Measurements from ENCODE around the gene ETS2. TPM values are rescaled to one million over a fixed set of nuclear protein-coding genes. Genes with fewer than 3 reads are reported as not detected.

Gene ETS2
- total and polyA plus RNA-seq, 10 of the 15 experiments (the other 5 are each of a cell fraction or from before 2014, with no cell fraction given) = 0.52 to 8.6 (median 3.8) TPM

DNA sequence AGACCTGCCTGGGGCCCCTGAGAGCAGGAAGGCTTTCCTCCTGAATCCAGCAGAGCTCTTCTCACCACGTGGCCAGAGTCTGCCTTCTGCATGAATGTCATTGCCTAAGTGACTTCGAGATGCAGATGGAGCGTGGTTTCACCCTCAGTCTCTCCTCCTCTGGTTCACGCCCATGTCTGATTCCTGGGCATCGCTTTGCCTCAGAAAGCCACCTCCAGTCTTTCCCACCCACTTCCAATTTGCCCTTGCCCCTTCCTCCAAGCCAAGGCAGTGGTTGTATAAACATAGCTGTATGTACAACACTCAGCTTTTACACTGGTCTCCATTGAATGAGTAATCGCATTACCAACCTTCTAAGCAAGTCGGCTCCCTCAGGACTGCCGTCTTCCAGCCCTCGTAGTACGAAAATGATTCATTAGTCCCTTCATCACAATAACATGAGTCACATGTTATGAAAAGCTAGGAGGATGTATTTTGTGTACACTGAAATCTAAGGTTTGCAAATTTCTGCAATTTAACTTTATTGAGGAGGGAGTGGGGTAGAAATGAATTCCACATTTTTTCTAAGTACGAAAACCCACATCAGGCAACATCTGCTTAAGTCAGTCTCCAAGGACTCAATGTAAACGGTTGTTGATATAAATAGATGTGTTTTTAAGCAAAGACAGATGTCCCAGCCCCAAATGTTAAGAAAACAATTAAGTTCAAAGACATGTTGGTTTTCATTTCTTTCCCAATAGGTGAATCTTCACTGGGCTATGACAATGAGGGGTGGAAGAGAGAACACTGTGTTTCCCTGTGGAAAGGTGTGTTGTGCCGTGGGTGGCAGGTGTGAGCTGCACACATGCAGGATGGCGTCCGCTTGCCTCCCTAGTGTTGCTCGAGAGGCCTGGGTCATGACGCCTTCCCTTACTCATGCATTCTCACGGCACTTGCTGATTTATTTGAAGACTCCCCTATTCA lies 32.3 kb upstream of the ETS2 start (continued):
- TF ChIP-seq, protein P1, sequence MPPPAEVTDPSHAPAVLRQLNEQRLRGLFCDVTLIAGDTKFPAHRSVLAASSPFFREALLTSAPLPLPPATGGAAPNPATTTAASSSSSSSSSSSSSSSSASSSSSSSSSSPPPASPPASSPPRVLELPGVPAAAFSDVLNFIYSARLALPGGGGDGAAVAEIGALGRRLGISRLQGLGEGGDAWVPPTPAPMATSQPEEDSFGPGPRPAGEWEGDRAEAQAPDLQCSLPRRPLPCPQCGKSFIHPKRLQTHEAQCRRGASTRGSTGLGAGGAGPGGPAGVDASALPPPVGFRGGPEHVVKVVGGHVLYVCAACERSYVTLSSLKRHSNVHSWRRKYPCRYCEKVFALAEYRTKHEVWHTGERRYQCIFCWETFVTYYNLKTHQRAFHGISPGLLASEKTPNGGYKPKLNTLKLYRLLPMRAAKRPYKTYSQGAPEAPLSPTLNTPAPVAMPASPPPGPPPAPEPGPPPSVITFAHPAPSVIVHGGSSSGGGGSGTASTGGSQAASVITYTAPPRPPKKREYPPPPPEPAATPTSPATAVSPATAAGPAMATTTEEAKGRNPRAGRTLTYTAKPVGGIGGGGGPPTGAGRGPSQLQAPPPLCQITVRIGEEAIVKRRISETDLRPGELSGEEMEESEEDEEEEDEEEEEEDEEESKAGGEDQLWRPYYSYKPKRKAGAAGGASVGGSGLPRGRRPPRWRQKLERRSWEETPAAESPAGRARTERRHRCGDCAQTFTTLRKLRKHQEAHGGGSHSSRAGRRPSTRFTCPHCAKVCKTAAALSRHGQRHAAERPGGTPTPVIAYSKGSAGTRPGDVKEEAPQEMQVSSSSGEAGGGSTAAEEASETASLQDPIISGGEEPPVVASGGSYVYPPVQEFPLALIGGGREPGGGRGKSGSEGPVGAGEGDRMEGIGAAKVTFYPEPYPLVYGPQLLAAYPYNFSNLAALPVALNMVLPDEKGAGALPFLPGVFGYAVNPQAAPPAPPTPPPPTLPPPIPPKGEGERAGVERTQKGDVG (CRISPR knock-in tag; IDR thresholded peaks at IDR 0.05) = no peak
- TF ChIP-seq STAT1 (conservative IDR thresholded peaks at IDR 0.05) = no peak
- TF ChIP-seq NR2C2 (IDR thresholded peaks at IDR 0.05; ENCODE audit: borderline replicate concordance, control insufficient read depth, insufficient read length, low read depth) = no peak
- no peak for TF ChIP-seq GATAD2B (conservative IDR thresholded peaks at IDR 0.05; ENCODE audit: low read depth)
- TF ChIP-seq, protein P2, sequence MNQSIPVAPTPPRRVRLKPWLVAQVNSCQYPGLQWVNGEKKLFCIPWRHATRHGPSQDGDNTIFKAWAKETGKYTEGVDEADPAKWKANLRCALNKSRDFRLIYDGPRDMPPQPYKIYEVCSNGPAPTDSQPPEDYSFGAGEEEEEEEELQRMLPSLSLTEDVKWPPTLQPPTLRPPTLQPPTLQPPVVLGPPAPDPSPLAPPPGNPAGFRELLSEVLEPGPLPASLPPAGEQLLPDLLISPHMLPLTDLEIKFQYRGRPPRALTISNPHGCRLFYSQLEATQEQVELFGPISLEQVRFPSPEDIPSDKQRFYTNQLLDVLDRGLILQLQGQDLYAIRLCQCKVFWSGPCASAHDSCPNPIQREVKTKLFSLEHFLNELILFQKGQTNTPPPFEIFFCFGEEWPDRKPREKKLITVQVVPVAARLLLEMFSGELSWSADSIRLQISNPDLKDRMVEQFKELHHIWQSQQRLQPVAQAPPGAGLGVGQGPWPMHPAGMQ (IDR thresholded peaks at IDR 0.05; ENCODE audit: borderline replicate concordance) = no peak
- TF ChIP-seq MTA3 (IDR thresholded peaks at IDR 0.05; ENCODE audit: borderline replicate concordance, low read length) = no peak
- no peak for TF ChIP-seq NR2F1 (conservative IDR thresholded peaks at IDR 0.05)
- TF ChIP-seq IRF4 (IDR thresholded peaks at IDR 0.05; ENCODE audit: low read depth, low read length) = peak; percentile 58; the same call in 1 of the 2 replicates
- TF ChIP-seq, protein P3, sequence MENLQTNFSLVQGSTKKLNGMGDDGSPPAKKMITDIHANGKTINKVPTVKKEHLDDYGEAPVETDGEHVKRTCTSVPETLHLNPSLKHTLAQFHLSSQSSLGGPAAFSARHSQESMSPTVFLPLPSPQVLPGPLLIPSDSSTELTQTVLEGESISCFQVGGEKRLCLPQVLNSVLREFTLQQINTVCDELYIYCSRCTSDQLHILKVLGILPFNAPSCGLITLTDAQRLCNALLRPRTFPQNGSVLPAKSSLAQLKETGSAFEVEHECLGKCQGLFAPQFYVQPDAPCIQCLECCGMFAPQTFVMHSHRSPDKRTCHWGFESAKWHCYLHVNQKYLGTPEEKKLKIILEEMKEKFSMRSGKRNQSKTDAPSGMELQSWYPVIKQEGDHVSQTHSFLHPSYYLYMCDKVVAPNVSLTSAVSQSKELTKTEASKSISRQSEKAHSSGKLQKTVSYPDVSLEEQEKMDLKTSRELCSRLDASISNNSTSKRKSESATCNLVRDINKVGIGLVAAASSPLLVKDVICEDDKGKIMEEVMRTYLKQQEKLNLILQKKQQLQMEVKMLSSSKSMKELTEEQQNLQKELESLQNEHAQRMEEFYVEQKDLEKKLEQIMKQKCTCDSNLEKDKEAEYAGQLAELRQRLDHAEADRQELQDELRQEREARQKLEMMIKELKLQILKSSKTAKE (IDR thresholded peaks at IDR 0.05; ENCODE audit: low read depth, poor library complexity, severe bottlenecking) = no peak
- TF ChIP-seq, protein P4, sequence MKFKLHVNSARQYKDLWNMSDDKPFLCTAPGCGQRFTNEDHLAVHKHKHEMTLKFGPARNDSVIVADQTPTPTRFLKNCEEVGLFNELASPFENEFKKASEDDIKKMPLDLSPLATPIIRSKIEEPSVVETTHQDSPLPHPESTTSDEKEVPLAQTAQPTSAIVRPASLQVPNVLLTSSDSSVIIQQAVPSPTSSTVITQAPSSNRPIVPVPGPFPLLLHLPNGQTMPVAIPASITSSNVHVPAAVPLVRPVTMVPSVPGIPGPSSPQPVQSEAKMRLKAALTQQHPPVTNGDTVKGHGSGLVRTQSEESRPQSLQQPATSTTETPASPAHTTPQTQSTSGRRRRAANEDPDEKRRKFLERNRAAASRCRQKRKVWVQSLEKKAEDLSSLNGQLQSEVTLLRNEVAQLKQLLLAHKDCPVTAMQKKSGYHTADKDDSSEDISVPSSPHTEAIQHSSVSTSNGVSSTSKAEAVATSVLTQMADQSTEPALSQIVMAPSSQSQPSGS (IDR thresholded peaks at IDR 0.05; ENCODE audit: low read length) = peak; percentile 43; the same call in 1 of the 2 replicates
- TF ChIP-seq PAX8 (IDR thresholded peaks at IDR 0.05) = no peak
- peak; percentile 23 for TF ChIP-seq RUNX3 (IDR thresholded peaks at IDR 0.05; ENCODE audit: low read length)
- no peak for TF ChIP-seq KAT2A (conservative IDR thresholded peaks at IDR 0.05; ENCODE audit: control insufficient read depth, low read depth, low read length)
- TF ChIP-seq, protein P5, sequence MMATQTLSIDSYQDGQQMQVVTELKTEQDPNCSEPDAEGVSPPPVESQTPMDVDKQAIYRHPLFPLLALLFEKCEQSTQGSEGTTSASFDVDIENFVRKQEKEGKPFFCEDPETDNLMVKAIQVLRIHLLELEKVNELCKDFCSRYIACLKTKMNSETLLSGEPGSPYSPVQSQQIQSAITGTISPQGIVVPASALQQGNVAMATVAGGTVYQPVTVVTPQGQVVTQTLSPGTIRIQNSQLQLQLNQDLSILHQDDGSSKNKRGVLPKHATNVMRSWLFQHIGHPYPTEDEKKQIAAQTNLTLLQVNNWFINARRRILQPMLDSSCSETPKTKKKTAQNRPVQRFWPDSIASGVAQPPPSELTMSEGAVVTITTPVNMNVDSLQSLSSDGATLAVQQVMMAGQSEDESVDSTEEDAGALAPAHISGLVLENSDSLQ (IDR thresholded peaks at IDR 0.05) = no peak
- no peak for TF ChIP-seq SP1 (IDR thresholded peaks at IDR 0.05; ENCODE audit: low read depth, low read length)
- TF ChIP-seq CREB1 (IDR thresholded peaks at IDR 0.05; ENCODE audit: low read depth) = no peak
- no peak for TF ChIP-seq SMAD5 (IDR thresholded peaks at IDR 0.05; ENCODE audit: low read depth)
- no peak for TF ChIP-seq KLF5 (IDR thresholded peaks at IDR 0.05; ENCODE audit: partially characterized antibody)
- TF ChIP-seq NFIC (IDR thresholded peaks at IDR 0.05; ENCODE audit: low read depth, low read length) = 0 out of 2 replicates have a peak, but pooled peaks have one; percentile 45
